DND-41 (cell line): ENCODE measurements around the gene COL23A1.

ENCODE experiments used
- CTCF ChIP-seq: IDR thresholded peaks from 2 replicates; pipeline ENCODE4 v1.5.1; 2012; ENCODE audit warnings: borderline replicate concordance, low read length, moderate library complexity, mild to moderate bottlenecking; ENCODE audit not compliant: poor library complexity, severe bottlenecking; ENCODE audit errors: extremely low read depth
- EZH2 ChIP-seq: IDR thresholded peaks from 3 replicates; pipeline ENCODE4 v1.6.1; 2012; ENCODE audit warnings: borderline replicate concordance, low read depth, mild to moderate bottlenecking, moderate library complexity, low read length, inconsistent platforms; ENCODE audit not compliant: severe bottlenecking

GRCh38 chr5:178572617-178573016 lies 17.6 kb downstream of the COL23A1 start:
- no peak for TF ChIP-seq CTCF
- no peak for TF ChIP-seq EZH2
